ENCODE data around the gene RAD51. TPM values are rescaled to one million over a fixed set of nuclear protein-coding genes. Genes with fewer than 3 reads are reported as not detected.

The RAD51 gene
- total and polyA plus RNA-seq, 2 of the 8 experiments (the other 6 are each of a cell fraction or from before 2014, with no cell fraction given): 32.2 to 42.4 TPM

GRCh38 chr15:40743921-40744814 is 49.2 kb downstream of the RAD51 start:
- ChIA-PET POLR2A (ENCODE audit: partially characterized antibody) (interaction anchor here (0.6 to 2.7 kb wide), 6 partner anchors 20 to 145 kb away, joined by 3 to 9 read pairs (median 3); partner anchors contain the start of genes GCHFR and SPINT1), CTCF (ENCODE audit: partially characterized antibody) (interaction anchor here (0.6 to 6.8 kb wide), 30 partner anchors 9 to 289 kb away, joined by 3 to 70 read pairs (median 4); partner anchors contain the start of genes C15orf62, CCDC32, GCHFR and RAD51)
- Histone ChIP-seq H3K4me3 (ENCODE audit: extremely low read depth in 1 of 4, insufficient read depth in 2 of 4, low read depth in 3 of 4, low read length in 4 of 4) (no peak overlapping the region), H2BK20ac (ENCODE audit: low read length) (no peak overlapping the region), H3K4me1 (replicated peaks in 1 of 4; ENCODE audit: control insufficient read depth in 3 of 4, insufficient read depth in 4 of 4, low read length in 3 of 4) (peaks cover 9 to 16% (median 10%) of the 10 kb centered on the region in 4 experiments), H3K56ac (replicated peaks; ENCODE audit: insufficient read length, low read depth, low read length) (no peak overlapping the region), H2BK12ac (ENCODE audit: low read depth, low read length) (no peak overlapping the region), H3K23me2 (ENCODE audit: low read depth, low read length) (no peaks in the 10 kb centered on the region), H3K9me3 (ENCODE audit: insufficient read depth in 2 of 2, low read depth in 1 of 2, low read length in 1 of 2) (no peaks in the 10 kb centered on the region), H4K8ac (ENCODE audit: extremely low read depth, insufficient read depth, low read length) (no peak overlapping the region), H3K23ac (ENCODE audit: insufficient read length) (no peak overlapping the region), H2BK15ac (ENCODE audit: low read length) (no peak overlapping the region), H3K14ac (ENCODE audit: insufficient read length) (no peak overlapping the region), H3K27me3 (replicated peaks in 1 of 4; ENCODE audit: control insufficient read depth in 3 of 4, extremely low read depth in 1 of 4, insufficient read depth in 3 of 4, low read length in 3 of 4) (no peaks in the 10 kb centered on the region), H4K5ac (ENCODE audit: insufficient read length, low read depth, low read length) (no peak overlapping the region), H2BK120ac (replicated peaks; ENCODE audit: low read depth, low read length) (no peak overlapping the region), H3K9ac (replicated peaks in 1 of 4; ENCODE audit: extremely low read depth in 1 of 4, low read depth in 3 of 4, low read length in 3 of 4) (no peak overlapping the region), H3K79me2 (ENCODE audit: control insufficient read depth in 1 of 2, insufficient read depth in 2 of 2, low read length in 2 of 2) (no peaks in the 10 kb centered on the region), H3K27ac (ENCODE audit: low read depth, low read length) (no peak overlapping the region), H4K91ac (replicated peaks; ENCODE audit: insufficient read length, low read length) (no peak overlapping the region), H2BK5ac (ENCODE audit: low read depth, low read length) (no peak overlapping the region), H3K36me3 (ENCODE audit: control insufficient read depth in 2 of 4, insufficient read depth in 4 of 4, low read length in 3 of 4) (peaks cover 0 to 7% (median 3%) of the 10 kb centered on the region in 4 experiments; a peak in 4 of 8 replicates), H3K79me1 (ENCODE audit: low read depth, low read length) (no peaks in the 10 kb centered on the region), H4K20me1 (replicated peaks in 1 of 2; ENCODE audit: control insufficient read depth in 1 of 2, insufficient read depth in 2 of 2, low read length in 2 of 2) (no peaks in the 10 kb centered on the region), H3K4ac (replicated peaks; ENCODE audit: insufficient read length, low read depth, low read length) (no peak overlapping the region), H3K18ac (ENCODE audit: extremely low read depth, low read length) (no peak overlapping the region), H3K4me2 (ENCODE audit: insufficient read depth in 1 of 2, low read depth in 2 of 2, low read length in 2 of 2) (no peak overlapping the region), H2AK5ac (ENCODE audit: low read depth, low read length) (no peak overlapping the region), H2AFZ (ENCODE audit: low read length) (no peak overlapping the region)
- 90% methylated on average over 11 of the region's 12 CpGs; no CpG with 5 or more reads in 1 of the 2 experiments for WGBS, 2 experiments (ENCODE audit: extremely low coverage in 1 of 2, insufficient coverage in 1 of 2, insufficient read length in 1 of 2, insufficient replicate concordance in 2 of 2, low coverage in 1 of 2, low lambda C conversion rate in 2 of 2, missing lambda C conversion rate in 1 of 2)
- DNase-seq (ENCODE audit: low read depth in 1 of 2, low spot score in 2 of 2): no peak
- FAIRE-seq: no peak
- TF ChIP-seq ZNF274 (IDR thresholded peaks at IDR 0.05; ENCODE audit: borderline replicate concordance, extremely low read depth, low read length) (no peak), YY1 (IDR thresholded peaks at IDR 0.05; ENCODE audit: low read depth, low read length) (no peak), BACH1 (IDR thresholded peaks at IDR 0.05; ENCODE audit: low read length) (no peak), HDAC2 (IDR thresholded peaks at IDR 0.05; ENCODE audit: borderline replicate concordance in 1 of 2, low read depth in 2 of 2, low read length in 2 of 2) (no peak), CTBP2 (IDR thresholded peaks at IDR 0.05; ENCODE audit: borderline replicate concordance, insufficient read depth, insufficient read length, low read length) (no peak), CTCF (IDR thresholded peaks at IDR 0.05; ENCODE audit: control extremely low read depth in 1 of 3, insufficient read depth in 1 of 3, low read depth in 1 of 3, low read length in 3 of 3) (peak in 2 of 3 experiments; percentile 10 to 15; a peak in 2 of 4 replicates), SUZ12 (IDR thresholded peaks at IDR 0.05; ENCODE audit: low read length) (no peak)
